HCT116 (cell line): ENCODE results near the gene FAM50A. TPM values are rescaled to one million over a fixed set of nuclear protein-coding genes. Genes with fewer than 3 reads are reported as not detected.

ENCODE experiments used
- ATAC-seq: fragments of 200-7000 bp; cut with Tn5 transposase; 2 replicates; pipeline ENCODE4 v1.9.1; 2020; ENCODE audit warnings: mild to moderate bottlenecking, moderate library complexity
- BruUV-seq: library from RNA; stranded (reverse); fragments of 400-500 nt; replicated peaks from 2 replicates; lab custom pipeline; 2021; lab: Mats Ljungman, UMichigan
- CTCF ChIA-PET: fragments of 300-600 bp; sonication (Branson Sonifier 250); formaldehyde crosslinking; loops from one replicate; lab custom pipeline; 2021; ENCODE audit warnings: antibody characterized with exemption; lab: Charles Lee
- POLR2A ChIA-PET: fragments of 300-600, 350-600 bp; sonication (Branson Sonifier 250); formaldehyde crosslinking; loops from one replicate; lab custom pipeline; 2021; ENCODE audit warnings: antibody characterized with exemption; lab: Charles Lee
- RAD21 ChIA-PET, 2 experiments: fragments of 300-600 bp; sonication (Branson Sonifier 250); formaldehyde crosslinking; loops; one replicate each; lab custom pipeline; 2023; ENCODE audit warnings: low total read pairs in 2 of 2; ENCODE audit not compliant: uncharacterized antibody in 2 of 2, unreplicated experiment in 2 of 2, low non-redundant PET in 1 of 2; lab: Charles Lee
- DNase-seq: peaks from one replicate; pipeline ENCODE4 v3.0.0-alpha.2; 2010; ENCODE audit warnings: low read depth, low spot score
- H2AFZ ChIP-seq: fragments of 200-600 bp; shearing (Covaris generic), sonication (generic); 2 replicates; pipeline ENCODE4 v1.6.1; 2017; ENCODE audit warnings: low read depth, mixed run types, mixed read lengths, antibody characterized with exemption, low read length; ENCODE audit not compliant: poor library complexity, severe bottlenecking
- H3K27ac ChIP-seq: 2 replicates; pipeline ENCODE4 v1.5.1; 2012; ENCODE audit warnings: low read depth, low read length
- H3K27me3 ChIP-seq: fragments of 200-600 bp; sonication (generic); 2 replicates; pipeline ENCODE4 v1.6.1; 2016; ENCODE audit warnings: mixed run types, low read length, mixed read lengths; ENCODE audit not compliant: insufficient read depth
- H3K36me3 ChIP-seq, 2 experiments: fragments of 200-500 bp in 1 of 2; fragments of 200-600 bp in 1 of 2; sonication (Bioruptor generic) in 1 of 2; sonication (generic) in 1 of 2; 2 replicates each; pipeline versions ENCODE4 v1.5.1 to v1.6.1; 2014 to 2016; ENCODE audit warnings: low read length in 2 of 2, inconsistent platforms in 1 of 2, mixed read lengths in 1 of 2, mixed run types in 1 of 2; ENCODE audit not compliant: insufficient read depth in 2 of 2, control insufficient read depth in 1 of 2
- H3K4me1 ChIP-seq, 2 experiments: fragments of 200-600 bp in 1 of 2; sonication (generic) in 1 of 2; 2 replicates each; pipeline versions ENCODE4 v1.5.1 to v1.6.1; 2012 to 2017; ENCODE audit warnings: low read length in 2 of 2, inconsistent platforms in 1 of 2, mild to moderate bottlenecking in 1 of 2, mixed read lengths in 1 of 2, mixed run types in 1 of 2, moderate library complexity in 1 of 2; ENCODE audit not compliant: insufficient read depth in 2 of 2, control insufficient read depth in 1 of 2
- H3K4me2 ChIP-seq: fragments of 200-600 bp; sonication (generic); 2 replicates; pipeline ENCODE4 v1.6.1; 2017; ENCODE audit warnings: mixed run types, low read length, mixed read lengths
- H3K4me3 ChIP-seq, 2 experiments: fragments of 200-600 bp in 1 of 2; sonication (generic) in 1 of 2; replicated peaks in 1 of 2; 2 replicates each; pipeline ENCODE4 v1.5.1; 2011 to 2016; ENCODE audit warnings: low read length in 2 of 2, control low read depth in 1 of 2, low read depth in 1 of 2, mild to moderate bottlenecking in 1 of 2, mixed read lengths in 1 of 2, mixed run types in 1 of 2
- H3K79me2 ChIP-seq: fragments of 200-600 bp; sonication (generic); 2 replicates; pipeline ENCODE4 v1.6.1; 2017; ENCODE audit warnings: mild to moderate bottlenecking, mixed run types, low read length, moderate library complexity, mixed read lengths; ENCODE audit not compliant: insufficient read depth
- H3K9ac ChIP-seq: fragments of 200-600 bp; sonication (generic); 2 replicates; pipeline ENCODE4 v1.6.1; 2016; ENCODE audit warnings: low read length, mixed read lengths
- H3K9me2 ChIP-seq: fragments of 200-600 bp; sonication (generic), shearing (Covaris generic); 2 replicates; pipeline ENCODE4 v1.6.1; 2017; ENCODE audit warnings: mixed run types, mild to moderate bottlenecking, moderate library complexity; ENCODE audit not compliant: insufficient read depth
- H3K9me3 ChIP-seq, 2 experiments: fragments of 200-500 bp in 1 of 2; fragments of 200-600 bp in 1 of 2; sonication (Bioruptor generic) in 1 of 2; sonication (generic) in 1 of 2; 2 replicates each; pipeline ENCODE4 v1.6.1; 2014 to 2017; ENCODE audit warnings: low read length in 2 of 2, mixed read lengths in 2 of 2, inconsistent platforms in 1 of 2, low read depth in 1 of 2, mild to moderate bottlenecking in 1 of 2, mixed run types in 1 of 2, moderate library complexity in 1 of 2; ENCODE audit not compliant: control insufficient read depth in 1 of 2, insufficient read depth in 1 of 2
- H4K20me1 ChIP-seq: fragments of 200-600 bp; sonication (generic), shearing (Covaris generic); 2 replicates; pipeline ENCODE4 v1.6.1; 2017; ENCODE audit warnings: mixed run types, mild to moderate bottlenecking, moderate library complexity; ENCODE audit not compliant: insufficient read depth
- ATF3 ChIP-seq: IDR thresholded peaks from 2 replicates; pipeline ENCODE4 v1.6.1; 2012
- CBX3 ChIP-seq: IDR thresholded peaks from 2 replicates; pipeline ENCODE4 v1.6.1; 2012; ENCODE audit warnings: low read depth
- CTCF ChIP-seq, 3 experiments: fragments of 200-600 bp in 1 of 3; sonication (generic) in 1 of 3; IDR thresholded peaks in 2 of 3; conservative IDR thresholded peaks in 1 of 3; 2 replicates each; pipeline ENCODE4 v1.5.1; 2012 to 2017; ENCODE audit warnings: low read depth in 2 of 3, low read length in 2 of 3, antibody characterized with exemption in 1 of 3, borderline replicate concordance in 1 of 3, control low read depth in 1 of 3, mild to moderate bottlenecking in 1 of 3, mixed read lengths in 1 of 3, mixed run types in 1 of 3, moderate library complexity in 1 of 3; ENCODE audit not compliant: insufficient read depth in 1 of 3
- EGR1 ChIP-seq: IDR thresholded peaks from 2 replicates; pipeline ENCODE4 v1.6.1; 2012; ENCODE audit warnings: low read depth
- EZH2phosphoT487 ChIP-seq: fragments of 200-600 bp; IDR thresholded peaks from 2 replicates; pipeline ENCODE4 v1.6.1; 2018; ENCODE audit warnings: antibody characterized with exemption, borderline replicate concordance
- MAX ChIP-seq: IDR thresholded peaks from 2 replicates; pipeline ENCODE4 v1.6.1; 2012
- RAD21 ChIP-seq: IDR thresholded peaks from 2 replicates; pipeline ENCODE4 v1.6.1; 2012; ENCODE audit warnings: low read depth, mild to moderate bottlenecking
- SP1 ChIP-seq: IDR thresholded peaks from 2 replicates; pipeline ENCODE4 v1.6.1; 2012; ENCODE audit warnings: low read depth
- SRF ChIP-seq: IDR thresholded peaks from 2 replicates; pipeline ENCODE4 v1.6.1; 2012; ENCODE audit warnings: low read depth
- TCF7L2 ChIP-seq: IDR thresholded peaks from 2 replicates; pipeline ENCODE4 v1.7.0; 2011; ENCODE audit warnings: borderline replicate concordance, inconsistent platforms; ENCODE audit not compliant: insufficient read depth, insufficient read length; ENCODE audit errors: extremely low read depth
- ZBTB33 ChIP-seq: IDR thresholded peaks from 2 replicates; pipeline ENCODE4 v1.6.1; 2011; ENCODE audit warnings: mild to moderate bottlenecking, low read length, moderate library complexity; ENCODE audit not compliant: insufficient replicate concordance; ENCODE audit errors: extremely low read depth
- ZNF274 ChIP-seq: fragments of 200-500 bp; sonication (Bioruptor generic); IDR thresholded peaks from 2 replicates; pipeline ENCODE4 v1.6.1; 2014; ENCODE audit warnings: mild to moderate bottlenecking, low read depth, low read length, inconsistent platforms
- intact Hi-C: fragments of 100-400 bp; cut with micrococcal nuclease; formaldehyde crosslinking; loops from 2 replicates; pipeline ENCODE4 v1.10.0; 2022
- total RNA-seq: library from RNA; stranded (reverse); gene quantifications from one replicate; pipeline ENCODE4 v1.2.1, GENCODE V29; 2021; ENCODE audit not compliant: unreplicated experiment

FAM50A gene
- total RNA-seq, 1 experiment from 2014 or later = 46.5 TPM

GRCh38 chrX:154441564-154441963 lies 2.4 kb upstream of the FAM50A start:
- no peak for DNase-seq
- H3K4me3 ChIP-seq = no peak overlapping the region
- ChIA-PET POLR2A (no interaction called here), RAD21 (no interaction called here)
- H3K4me2 ChIP-seq = no peak overlapping the region
- no peak overlapping the region for H2AFZ ChIP-seq
- no TSS peak for BruUV-seq
- no peak for TF ChIP-seq EZH2phosphoT487
- TF ChIP-seq ZNF274 = no peak
- TF ChIP-seq RAD21 = no peak
- no peak for TF ChIP-seq CTCF (IDR thresholded peaks at IDR 0.05 in 2 of 3, conservative IDR thresholded peaks at IDR 0.05 in 1 of 3; ENCODE audit: borderline replicate concordance in 1 of 3, insufficient read depth in 1 of 3, low read depth in 2 of 3, low read length in 2 of 3)
- TF ChIP-seq SRF = no peak
- TF ChIP-seq CBX3 = no peak
- no peak for TF ChIP-seq SP1
- no peak for TF ChIP-seq EGR1
- TF ChIP-seq ZBTB33 = no peak
- TF ChIP-seq MAX = no peak
- TF ChIP-seq ATF3 = no peak
- no peak for TF ChIP-seq TCF7L2
- TF ChIP-seq, all 23 proteins: peak for 0
- H3K27me3 ChIP-seq = no peaks in the 10 kb centered on the region
- no peak overlapping the region for H3K9ac ChIP-seq
- no peak overlapping the region for H3K27ac ChIP-seq
- no peak for ATAC-seq
- H3K4me1 ChIP-seq = peaks cover 6 to 26% of the 10 kb centered on the region in 2 experiments; a peak in 3 of 4 replicates
- CTCF ChIA-PET = no interaction called here
- H3K9me2 ChIP-seq = no peaks in the 10 kb centered on the region
- no peaks in the 10 kb centered on the region; a peak in 1 of 4 replicates for H3K36me3 ChIP-seq
- H3K9me3 ChIP-seq = no peaks in the 10 kb centered on the region
- H3K79me2 ChIP-seq = peaks cover 37% of the 10 kb centered on the region
- intact Hi-C loops = loop anchor here (5.0 kb wide), 1 partner anchor 36 kb away; the partner anchor contains the start of gene LAGE3
- no peaks in the 10 kb centered on the region for H4K20me1 ChIP-seq
